Stimulated activated CD8-positive, alpha-beta memory T cell treated with anti-CD3 and anti-CD28 coated beads, Interleukin-2, amount 100 ng/mL, for 48 hours (primary cell): ENCODE measurements around the gene BRD3.

Experiments used
- DNase-seq, 2 donors: peaks; one replicate each; pipeline ENCODE4 v3.0.0-alpha.2; 2020; ENCODE audit warnings: low read depth in 2 of 2

Gene BRD3

DNA sequence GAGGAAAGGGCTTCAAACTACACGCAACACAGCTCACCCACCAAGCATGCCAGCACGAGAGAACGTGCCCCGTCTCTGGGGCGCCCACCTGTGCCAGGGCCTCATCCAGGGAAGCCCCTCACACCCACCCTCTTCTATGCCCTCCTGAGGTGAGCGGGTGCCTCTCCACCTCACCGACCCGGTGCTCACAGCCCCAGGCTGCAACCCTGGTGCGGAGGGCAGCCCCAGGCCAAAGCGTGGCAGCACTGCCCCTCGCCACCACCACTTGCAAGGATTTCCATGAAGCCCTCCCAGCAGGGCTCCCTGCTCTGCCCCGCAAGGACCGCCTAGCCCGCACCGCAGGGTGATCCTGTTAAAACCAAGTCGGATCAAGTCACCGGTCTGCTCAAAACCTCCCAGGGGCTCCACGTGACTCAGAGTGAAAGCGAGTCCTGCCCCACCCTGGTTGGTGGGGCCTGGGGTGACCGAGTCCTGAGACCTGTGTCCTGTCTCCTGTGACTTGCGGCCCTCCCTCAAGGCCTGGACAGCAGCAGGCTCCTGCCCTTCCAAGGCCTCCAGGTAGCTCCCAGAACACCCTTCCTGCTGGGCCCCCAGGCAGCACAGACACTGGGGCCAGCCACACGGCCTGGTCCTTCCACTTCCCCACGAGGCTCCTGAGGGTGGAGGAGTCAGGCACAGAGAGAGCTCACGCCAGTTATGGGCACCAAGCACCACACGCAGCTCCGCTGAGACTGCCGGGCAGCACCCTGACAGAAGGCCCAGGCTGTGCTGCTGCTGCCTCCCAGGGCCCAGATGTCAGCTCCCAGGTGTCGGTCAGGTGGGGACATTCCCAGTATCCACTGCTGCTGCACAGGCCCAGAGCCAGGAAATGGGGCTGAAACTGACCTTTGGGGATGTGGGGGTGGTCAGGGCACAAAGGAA lies 12.7 kb downstream of the BRD3 start:
- no peak for DNase-seq

DNA sequence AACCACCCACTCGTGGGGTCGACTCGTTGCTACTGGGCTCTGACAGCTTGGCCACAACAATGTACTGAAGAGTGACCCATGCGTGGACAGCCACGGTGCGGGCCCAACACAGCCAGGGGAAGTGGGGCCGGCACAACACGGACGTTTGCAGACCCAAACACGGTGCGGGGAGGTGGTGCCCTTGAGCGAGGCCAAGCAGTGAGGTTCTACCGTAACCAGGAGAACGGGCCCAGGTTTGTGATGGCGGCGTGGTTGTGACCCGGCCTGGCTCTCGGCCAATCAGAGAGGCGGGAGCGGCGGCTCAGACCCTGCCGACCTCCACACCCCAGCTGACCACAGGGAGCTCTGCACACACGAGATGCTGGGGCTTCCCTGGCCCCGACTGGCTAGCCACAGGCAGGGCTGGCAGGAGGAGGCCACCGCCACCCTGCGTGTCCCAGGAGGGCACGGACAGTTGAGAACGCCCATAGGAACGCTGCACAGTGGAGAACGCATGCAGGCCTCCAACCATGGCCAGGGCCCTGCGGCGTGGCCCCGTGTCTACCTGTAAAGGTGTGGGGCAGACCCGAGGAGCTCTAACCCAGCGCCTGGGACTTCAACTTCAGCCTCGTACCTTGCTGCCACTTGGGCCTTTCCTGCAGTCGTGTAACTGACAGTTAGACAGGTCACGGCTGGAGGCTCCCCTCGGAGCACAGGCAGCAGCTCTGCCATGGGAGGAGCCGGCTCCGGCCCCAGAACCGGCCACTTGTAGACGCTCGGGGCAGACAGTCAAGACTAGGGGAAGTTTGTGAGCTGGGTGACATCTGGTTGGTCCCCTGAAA lies 13.7 kb downstream of the BRD3 start:
- no peak for DNase-seq

DNA sequence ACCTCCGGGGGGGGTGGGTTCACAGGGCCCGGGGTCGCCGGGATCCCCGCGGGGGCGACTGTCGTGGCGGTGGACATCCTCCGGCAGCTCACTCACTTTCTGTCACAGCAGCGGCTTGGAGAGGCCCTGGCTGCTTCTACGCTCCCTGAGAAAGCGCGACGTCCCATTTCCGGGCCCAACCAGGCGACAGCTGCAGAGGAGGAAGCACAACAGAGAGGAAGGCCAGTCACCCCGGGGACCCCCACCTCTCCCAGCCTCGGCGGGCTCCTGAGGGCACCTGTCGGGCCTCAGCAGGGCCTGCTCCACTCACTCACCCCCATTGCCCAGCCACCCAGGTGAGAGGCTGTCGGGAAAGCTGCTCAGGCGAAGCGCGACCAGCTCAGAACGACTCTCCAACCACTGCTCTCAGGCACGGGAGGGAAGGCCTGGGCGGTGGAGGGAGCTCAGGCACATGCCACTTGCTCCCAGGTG lies 14.4 kb downstream of the BRD3 start:
- DNase-seq: no peak

DNA sequence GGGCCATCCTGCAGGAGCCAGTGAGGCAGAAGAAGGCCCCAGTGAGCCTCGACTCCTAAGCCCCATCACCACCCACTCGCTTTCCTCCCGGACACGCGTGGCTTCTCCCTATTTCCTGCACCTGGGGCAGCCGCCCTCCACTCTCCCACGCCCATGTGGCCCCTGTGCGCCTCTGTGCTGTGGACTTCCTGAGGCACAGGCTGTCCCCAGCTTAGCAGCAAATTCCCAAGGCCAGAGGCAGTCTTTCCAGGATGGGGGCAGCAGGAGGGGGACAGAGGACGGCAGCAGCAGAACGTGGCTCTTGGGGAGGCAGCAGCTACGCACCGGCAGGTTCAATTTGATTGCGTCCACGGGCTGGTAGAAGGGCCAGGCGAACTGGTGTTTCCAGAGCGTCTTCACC lies 14.9 kb downstream of the BRD3 start:
- no peak for DNase-seq

DNA sequence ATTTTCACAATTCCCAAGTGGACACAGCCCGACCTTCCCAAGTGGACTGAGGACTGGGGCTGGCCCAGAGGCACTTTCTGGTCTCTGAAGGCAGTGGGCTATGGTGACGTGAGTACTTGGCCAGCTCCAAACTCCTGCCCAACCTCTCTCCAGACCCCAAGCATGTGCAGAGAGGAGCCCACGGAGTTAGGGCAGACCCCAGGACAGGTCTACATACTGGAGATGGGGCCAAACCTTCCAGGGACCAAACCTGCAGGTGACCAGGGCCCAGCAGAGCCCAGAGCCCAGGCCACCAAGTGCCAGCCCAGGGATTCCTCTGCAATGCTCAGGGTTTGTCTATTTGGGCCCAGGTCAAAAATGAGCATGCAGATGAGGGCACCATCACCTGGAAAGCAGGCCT lies 15.3 kb downstream of the BRD3 start:
- DNase-seq: no peak

DNA sequence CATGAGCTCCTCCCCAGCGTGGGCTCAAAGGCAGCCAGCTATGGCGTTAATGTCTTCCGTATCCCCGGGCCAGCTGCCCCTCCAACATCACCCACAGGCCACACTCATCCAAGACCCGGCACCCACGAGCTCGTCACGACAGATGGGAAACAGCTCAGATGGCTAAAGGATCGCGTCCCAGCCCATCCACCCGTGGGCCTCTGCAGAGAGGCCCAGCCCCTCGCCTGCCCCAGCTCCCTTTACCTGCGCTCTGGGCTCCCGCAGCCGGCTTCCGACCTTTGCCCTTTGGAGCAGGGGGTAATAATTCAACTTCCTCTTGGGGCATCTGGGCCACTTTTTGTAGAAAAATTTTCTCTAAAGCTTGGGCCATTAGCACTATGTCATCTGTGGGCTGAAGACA lies 16.5 kb downstream of the BRD3 start:
- no peak for DNase-seq

DNA sequence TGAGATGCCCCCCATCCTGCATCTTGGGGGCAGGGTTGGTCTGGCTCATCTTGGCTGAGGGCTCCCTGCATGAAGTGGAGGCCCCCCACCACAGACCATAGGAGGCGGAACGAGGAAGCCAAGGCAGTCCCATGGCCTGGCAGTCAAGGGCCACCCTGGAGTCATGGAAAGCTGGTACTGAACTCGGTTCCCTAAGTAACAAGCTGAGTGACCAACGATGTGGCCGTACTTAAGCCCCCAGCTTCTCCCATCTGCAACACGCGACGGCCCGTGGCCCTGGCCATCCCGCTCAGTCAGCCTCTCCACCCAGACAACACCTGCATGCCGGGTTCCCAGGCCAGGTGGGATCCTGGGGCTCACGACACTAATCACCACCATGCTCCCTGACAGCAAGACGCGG lies 17.1 kb downstream of the BRD3 start:
- no peak for DNase-seq

DNA sequence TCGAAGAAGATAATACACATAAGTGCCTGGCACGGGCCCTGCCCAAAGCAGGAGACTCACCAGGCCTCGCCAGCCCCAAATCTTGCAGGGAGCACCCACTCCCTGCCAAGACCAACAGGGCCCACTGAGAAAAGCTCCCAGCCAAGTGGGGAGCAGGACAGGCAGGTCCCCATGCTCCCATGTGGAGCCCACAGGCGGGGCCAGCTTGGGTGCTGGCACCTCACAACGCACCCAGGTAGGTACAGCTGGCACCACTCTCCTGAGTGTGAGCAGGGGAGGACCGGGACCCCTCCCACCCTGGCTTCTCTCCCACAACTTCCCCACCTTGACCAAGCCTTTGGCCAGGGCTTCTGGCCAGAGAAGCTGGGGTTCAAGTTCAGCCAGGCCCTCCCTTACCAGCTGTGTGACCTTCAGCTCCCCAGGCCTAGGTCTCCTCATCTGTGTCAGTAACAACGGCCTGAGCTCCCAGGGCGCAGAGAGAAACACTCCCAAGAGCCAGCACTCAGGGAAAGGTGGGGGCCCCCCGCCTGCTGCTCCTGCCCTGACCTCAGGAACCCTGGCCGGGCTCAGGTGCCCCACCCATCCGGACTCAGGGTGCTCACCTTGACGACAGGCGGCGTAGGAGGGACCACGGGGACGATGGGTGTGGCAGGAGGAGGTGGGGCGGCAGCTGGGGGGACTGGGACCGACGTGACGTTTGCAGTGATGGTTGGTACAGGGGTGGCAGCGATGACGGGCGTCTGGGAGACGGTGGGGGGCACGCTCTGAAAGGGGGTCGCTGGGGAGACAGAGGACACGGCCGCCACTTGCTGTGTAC lies 17.8 kb downstream of the BRD3 start:
- DNase-seq: no peak

DNA sequence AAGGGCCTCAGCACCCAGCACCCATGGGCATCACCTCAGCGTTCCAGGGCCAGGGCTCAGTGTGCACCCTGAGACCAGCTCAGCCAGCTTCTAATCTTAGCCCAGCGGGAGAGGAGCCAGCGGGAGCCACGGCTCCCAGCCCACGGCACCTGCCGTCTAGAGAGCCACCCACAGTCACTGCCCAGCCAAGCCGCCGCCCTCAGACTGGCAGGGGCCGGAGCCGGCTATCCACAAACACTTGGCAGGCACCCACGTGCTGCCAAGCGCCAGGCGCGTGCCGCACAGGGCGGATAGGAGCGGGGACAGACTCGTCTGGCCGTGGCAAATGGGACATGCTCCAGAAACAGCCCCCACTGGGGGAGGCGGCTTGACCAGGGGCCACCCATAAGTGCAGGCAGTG lies 18.6 kb downstream of the BRD3 start:
- no peak for DNase-seq

DNA sequence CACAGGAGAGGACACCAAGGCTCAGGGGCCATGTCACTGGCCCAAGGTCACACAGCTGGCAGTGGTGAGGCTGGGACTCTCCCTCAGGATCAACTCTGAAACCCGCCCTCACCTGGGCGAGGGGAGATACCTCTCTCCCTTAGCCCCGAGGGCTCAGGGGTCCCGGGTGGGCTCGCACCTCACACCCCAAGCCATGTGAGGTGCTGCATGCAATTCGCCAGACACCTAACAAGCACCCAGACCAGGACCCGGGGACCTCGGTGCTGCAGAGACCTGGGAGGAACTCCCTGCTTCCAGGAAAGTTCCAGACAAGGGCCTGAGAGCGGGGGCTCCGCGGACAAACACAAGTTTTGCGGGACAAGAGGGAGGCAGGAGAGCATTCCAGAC lies 19.3 kb downstream of the BRD3 start:
- DNase-seq: no peak

DNA sequence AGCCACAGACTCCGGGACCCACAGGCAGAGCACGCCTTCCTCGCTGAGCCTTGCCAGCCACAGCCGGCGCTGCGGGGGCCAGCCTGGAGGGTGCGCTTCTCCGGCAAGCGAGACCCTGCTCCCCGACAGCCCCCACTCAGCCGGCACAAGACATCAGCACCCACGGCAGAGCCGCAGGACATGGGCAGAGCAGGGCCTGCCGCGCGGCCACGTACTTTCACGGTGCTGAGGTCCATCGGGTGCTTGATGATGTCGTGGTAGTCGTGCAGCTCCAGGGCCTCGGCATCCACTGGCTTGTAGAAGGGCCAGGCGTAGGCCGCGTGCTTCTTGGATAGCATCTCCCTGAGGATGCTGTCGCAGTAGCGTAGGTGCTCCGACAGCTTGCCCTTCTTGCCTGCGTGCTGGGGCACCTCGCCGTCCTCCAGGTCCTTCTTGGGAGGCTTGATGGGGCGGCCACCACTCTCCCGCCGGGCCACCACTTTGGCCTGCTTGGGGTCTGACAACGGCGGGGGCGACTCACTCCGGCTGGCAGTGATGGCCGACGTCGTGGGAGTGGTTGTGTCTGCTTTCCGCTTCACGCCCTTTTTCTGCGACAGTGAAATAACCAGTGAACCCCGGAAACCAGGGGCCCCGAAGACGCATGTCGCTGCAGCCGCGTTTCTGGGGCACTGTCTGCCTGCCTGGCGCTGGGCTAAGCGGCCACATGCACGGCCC lies 19.8 kb downstream of the BRD3 start:
- no peak for DNase-seq

DNA sequence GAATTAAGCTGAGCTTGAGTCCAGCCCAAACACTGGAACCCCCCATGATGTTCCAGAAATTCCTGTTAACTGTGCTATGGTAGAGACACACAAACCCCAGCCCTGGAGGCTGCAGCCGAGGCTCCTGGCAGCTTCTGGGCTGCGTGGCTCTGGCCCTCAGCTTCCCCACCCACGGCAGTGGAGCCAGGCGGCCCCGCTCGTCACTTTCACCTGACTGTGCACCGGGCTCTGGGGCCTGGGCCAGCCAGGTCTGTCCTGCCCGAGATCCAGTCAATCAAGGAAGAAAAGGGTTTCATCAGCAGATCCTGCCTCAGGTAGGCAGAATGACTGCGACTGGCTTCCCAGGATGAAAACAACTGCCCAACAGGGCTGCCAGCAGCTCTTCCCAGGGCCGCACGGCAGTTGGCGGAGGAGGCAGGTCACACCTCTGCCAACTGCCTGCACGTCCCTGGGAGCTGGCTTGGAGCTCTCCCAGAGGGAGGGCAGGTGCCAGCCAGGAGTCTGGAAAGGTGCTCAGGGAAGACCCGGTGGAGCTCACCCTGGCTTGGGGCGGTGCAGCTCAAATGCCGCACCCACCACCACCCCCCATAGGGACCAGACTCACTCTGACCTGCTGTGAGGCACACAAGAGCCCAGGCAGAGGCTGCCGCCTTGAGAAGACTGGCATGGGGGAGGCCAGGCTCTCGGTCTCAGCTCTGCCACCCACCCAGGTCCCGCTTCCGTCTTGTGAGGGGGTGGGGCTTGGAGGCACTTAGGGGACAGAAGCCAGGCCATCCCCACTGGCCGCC lies 20.7 kb downstream of the BRD3 start:
- no peak for DNase-seq

DNA sequence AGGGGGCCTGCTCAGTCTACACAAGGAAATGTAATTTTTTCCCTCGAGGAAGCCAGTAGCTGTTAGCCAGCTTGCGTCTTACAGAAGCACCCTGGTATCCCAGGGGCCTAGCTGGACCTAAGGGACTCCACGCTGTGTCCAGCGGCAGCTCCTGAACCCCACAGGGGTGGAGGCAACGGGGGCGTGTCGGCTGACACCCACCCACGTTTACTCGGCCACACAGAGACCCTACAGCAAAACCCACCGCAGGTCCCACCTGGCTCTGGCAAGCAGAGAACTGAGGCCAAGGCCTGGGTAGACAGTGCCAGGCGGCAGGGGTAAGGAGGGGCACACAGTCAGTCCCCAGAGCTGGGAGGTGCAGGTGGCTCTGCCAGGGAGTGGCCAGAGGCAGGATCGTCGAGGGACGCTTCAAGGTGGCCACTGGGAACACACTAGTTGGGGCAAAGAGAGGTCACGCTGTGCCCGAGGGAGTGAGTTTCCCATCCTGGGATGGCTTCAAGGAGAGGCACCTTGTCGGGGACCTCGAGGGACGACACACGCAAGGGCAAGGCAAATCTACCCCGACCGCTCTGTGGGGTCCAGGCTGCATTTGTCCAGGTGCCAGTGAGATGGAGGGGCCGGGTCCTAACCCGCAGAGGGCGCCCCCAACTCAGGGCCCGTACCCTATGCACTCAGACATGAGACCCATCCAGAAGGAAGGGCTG lies 21.8 kb downstream of the BRD3 start:
- no peak for DNase-seq

DNA sequence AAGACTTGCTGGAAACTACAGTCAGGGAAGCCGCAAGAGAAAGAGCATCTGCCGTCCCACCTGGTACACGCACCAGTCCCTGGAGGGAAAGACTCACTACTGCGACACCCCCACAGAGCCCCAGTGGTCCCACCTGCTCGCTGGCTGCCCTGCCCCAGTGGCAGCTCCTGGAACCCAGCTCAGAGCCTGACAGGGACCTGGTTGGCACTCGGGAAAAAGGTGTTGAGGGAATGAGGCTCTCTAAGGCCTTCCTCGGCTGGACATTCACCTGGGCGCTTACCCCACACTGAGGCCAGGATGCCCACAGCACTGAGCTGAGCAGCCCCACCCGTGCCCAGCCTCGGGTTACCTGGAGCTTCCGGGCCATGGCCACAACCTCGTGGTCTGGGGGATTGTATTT lies 22.9 kb downstream of the BRD3 start:
- no peak for DNase-seq

DNA sequence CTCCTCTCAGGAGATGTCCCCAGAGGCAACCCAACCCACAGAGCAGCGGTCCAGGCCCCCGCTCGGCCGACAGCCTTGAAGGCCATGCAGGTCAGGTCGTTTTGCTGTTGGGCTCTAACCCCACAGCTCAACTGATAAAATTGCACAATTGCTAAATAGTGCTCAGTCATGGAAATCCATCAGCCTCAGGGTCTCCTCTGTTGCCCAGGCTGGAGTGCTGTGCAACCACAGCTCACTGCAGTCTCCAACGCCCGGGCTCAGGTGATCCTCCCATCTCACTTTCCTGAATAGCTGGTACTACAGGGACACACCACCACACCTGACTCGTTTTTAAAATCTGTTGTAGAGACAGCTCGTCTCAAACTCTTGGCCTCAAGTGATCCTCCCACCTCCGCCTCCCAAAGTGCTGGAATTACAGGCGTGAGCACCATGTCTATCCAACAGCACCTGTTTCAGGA lies 24.3 kb downstream of the BRD3 start:
- DNase-seq: no peak

DNA sequence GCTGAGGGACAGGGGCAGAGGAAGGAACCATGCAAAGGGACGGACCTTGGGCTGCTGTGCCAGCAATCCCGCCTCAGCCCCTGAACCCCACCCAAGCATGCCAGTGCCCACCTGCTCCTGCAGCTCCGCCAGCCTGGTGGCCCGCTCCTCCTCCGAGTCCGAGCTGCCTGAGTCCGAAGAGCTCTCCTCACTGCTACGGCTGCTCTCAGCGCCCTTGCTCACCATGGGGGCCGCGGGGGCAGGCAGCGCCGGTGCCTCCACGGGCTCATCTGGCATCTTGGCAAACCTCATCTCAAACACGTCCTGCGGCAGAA lies 26.2 kb downstream of the BRD3 start:
- DNase-seq: no peak

DNA sequence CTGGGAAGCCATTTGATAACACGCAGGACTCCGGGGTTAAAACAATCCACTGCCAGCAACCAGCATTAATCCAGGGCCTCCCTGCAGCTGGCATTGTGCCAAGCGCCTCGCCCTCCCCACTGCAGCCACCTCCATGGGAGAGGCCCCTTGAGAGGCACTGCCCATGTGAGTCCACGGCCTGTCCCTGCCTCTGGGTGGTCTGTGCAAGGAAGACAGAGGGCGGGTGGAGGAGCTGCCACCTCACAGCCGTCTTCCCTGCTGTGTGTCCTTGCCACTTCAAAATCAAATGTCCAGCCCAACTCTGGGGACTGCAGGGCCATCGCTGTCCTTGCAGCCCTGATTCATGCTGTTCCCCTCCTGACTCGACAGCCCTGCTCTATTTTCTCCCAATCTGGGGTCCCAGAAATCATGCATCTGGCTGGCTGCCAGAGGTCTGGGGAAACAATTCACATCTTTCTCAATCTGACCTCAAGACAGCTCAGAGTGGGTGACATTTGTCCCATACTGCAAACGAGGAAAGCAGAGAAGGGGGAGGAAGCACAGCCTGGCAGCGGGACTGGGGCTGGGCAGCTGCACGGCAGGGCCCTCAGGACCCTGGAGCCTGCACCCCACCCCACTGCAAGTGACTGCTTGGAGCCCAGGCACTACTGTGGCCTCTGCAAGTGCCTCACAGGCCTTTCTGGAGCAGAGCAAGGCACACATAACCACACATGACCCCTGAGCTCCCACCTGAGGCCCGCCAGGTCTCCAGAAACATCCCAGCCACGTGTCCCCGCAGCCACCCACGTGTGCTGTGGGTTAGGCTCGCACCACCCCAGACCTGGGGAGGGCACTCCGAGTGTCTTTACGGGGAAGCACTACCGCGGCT lies 26.8 kb downstream of the BRD3 start:
- DNase-seq: no peak

DNA sequence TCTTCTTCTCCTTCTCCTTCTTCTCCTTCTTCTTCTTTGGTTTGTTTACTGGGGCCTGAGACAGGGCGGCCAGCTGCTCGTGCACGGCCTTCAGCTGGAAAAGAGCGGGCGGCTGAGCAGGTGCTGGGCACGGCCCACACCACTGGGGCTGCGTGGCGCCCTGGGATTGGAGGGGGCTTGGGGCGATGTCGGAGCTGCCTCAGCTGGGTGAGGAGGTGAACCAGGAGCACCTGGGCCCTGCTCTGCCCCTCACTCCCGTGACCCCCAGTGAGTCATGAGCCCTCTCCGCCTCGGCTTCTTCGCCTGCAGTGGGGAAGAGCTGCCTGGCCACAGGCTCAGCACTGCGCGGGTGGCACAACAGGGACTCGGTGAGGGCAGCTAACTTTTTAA lies 27.7 kb downstream of the BRD3 start:
- DNase-seq: no peak
